ENCODE data around the gene SMIM15. TPM values are rescaled to one million over a fixed set of nuclear protein-coding genes. Genes with fewer than 3 reads are reported as not detected.

Gene SMIM15
- total and polyA plus RNA-seq, 7 donors = 12.2 to 77.0 (median 35.0) TPM

DNA sequence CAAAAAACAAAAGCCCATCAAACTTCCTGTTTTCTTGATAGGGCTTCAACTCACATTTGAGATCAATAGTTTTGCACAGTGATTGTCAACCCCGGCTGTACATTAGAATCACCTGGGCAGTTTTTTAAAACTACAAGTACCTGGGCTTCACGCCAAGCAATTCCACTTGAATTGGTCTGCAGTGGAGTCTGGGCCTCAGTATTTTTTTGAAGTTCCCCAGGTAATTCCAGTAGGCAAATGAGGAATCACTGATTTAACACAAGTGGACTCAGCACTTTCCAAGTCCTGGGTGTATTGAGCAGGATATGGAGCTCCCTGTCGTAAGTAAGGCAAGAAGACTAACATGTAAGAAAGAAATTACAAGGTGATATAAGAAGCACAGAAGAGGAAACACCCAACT, 14.8 kb upstream of the SMIM15 start:
- Histone ChIP-seq H3K36me3 (no peaks in the 10 kb centered on the region), H3K4me3 (no peak overlapping the region), H3K27me3 (no peaks in the 10 kb centered on the region), H3K4me1 (no peaks in the 10 kb centered on the region), H3K9me3 (no peaks in the 10 kb centered on the region), H3K27ac (no peak overlapping the region)
- DNase-seq = no peak
- TF ChIP-seq POLR2AphosphoS5 (IDR thresholded peaks at IDR 0.05) (no peak), EP300 (IDR thresholded peaks at IDR 0.05) (no peak), POLR2A (IDR thresholded peaks at IDR 0.05) (no peak)
- TF ChIP-seq, protein P1, sequence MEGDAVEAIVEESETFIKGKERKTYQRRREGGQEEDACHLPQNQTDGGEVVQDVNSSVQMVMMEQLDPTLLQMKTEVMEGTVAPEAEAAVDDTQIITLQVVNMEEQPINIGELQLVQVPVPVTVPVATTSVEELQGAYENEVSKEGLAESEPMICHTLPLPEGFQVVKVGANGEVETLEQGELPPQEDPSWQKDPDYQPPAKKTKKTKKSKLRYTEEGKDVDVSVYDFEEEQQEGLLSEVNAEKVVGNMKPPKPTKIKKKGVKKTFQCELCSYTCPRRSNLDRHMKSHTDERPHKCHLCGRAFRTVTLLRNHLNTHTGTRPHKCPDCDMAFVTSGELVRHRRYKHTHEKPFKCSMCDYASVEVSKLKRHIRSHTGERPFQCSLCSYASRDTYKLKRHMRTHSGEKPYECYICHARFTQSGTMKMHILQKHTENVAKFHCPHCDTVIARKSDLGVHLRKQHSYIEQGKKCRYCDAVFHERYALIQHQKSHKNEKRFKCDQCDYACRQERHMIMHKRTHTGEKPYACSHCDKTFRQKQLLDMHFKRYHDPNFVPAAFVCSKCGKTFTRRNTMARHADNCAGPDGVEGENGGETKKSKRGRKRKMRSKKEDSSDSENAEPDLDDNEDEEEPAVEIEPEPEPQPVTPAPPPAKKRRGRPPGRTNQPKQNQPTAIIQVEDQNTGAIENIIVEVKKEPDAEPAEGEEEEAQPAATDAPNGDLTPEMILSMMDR (IDR thresholded peaks at IDR 0.05) = no peak
- intact Hi-C loops (cut with DNase I) = no loop called here
- WGBS, 2 donors = 96 to 98% methylated on average over 3 of the region's 3 CpGs

DNA sequence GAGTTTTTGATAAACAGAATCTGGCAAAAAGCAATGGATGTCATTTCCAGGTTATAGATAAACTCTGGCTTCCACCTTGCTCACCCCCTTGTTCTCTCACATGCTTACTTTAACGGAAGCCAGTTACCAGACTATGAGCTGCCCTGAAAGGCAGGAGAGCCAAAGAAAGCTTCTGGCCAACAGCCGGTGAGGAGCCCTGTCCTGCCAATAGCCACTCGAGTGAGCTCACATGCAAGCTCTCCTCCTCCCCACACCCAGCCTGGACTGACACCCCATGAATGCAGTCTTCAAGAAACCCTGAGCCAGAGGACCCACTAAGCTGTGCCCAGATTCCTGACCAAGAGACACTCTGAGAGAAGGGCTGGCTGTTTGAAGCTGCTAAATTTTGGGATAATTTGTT, 14.4 kb upstream of the SMIM15 start:
- H3K27me3 ChIP-seq = no peaks in the 10 kb centered on the region
- no peak overlapping the region for H3K27ac ChIP-seq
- H3K4me3 ChIP-seq = no peak overlapping the region
- TF ChIP-seq, protein P1 (IDR thresholded peaks at IDR 0.05) = no peak
- TF ChIP-seq POLR2AphosphoS5 (IDR thresholded peaks at IDR 0.05) (no peak), POLR2A (IDR thresholded peaks at IDR 0.05) (no peak), EP300 (IDR thresholded peaks at IDR 0.05) (no peak)
- no peaks in the 10 kb centered on the region for H3K36me3 ChIP-seq
- 97 to 98% methylated on average over 3 of the region's 3 CpGs for WGBS, 2 donors
- no peaks in the 10 kb centered on the region for H3K9me3 ChIP-seq
- DNase-seq = no peak
- intact Hi-C loops (cut with DNase I) = no loop called here
- no peaks in the 10 kb centered on the region for H3K4me1 ChIP-seq

DNA sequence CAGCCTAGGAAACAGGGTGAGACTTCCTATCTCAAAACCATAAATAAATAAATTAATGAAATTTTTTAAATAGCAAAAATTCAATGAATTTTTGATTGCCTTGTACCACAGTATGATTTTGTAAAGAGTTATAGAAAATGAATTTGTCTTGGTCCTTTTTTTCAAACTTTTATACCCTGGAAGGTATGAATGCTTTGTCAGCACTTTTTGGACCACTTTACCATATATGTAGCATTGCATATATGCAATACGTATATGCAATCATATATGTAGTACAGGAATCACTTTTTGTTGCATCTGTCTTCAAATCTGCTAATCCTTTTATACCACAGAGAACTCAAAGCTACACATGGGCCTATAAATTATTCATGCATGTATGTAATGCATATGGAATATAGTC, 9.2 kb upstream of the SMIM15 start:
- WGBS, 2 donors = 95 to 97% methylated on average over 1 of the region's 1 CpG
- no peak for DNase-seq
- TF ChIP-seq EP300 (IDR thresholded peaks at IDR 0.05) (no peak), POLR2A (IDR thresholded peaks at IDR 0.05) (no peak), POLR2AphosphoS5 (IDR thresholded peaks at IDR 0.05) (no peak)
- TF ChIP-seq, protein P1 (IDR thresholded peaks at IDR 0.05) = no peak
- Histone ChIP-seq H3K36me3 (no peaks in the 10 kb centered on the region), H3K27me3 (no peaks in the 10 kb centered on the region), H3K27ac (no peak overlapping the region), H3K9me3 (no peaks in the 10 kb centered on the region), H3K4me1 (no peaks in the 10 kb centered on the region), H3K4me3 (no peak overlapping the region)
- intact Hi-C loops (cut with DNase I) = no loop called here

DNA sequence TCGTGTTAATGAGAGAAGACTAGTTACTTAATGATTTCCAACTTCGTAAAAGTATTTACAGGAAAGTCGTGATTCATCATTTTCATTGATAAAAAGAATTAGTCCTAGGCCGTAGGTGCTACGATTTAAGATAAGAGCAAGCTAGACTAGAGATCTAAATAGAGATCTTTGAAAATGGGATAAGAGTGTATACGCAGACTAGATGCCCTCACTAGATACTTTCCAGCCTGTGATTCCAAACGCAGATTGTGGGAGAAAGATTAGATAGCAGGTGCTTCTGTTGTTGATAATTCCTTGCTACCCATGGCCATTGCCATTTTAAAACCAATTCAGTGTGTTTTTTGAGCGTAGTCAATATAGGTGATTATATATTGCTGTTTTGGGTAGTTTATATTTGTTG, 6.7 kb upstream of the SMIM15 start:
- 93 to 96% methylated on average over 8 of the region's 8 CpGs for WGBS, 2 donors
- H3K4me3 ChIP-seq = no peak overlapping the region
- no peaks in the 10 kb centered on the region for H3K4me1 ChIP-seq
- no peaks in the 10 kb centered on the region for H3K27me3 ChIP-seq
- TF ChIP-seq POLR2AphosphoS5 (IDR thresholded peaks at IDR 0.05) = no peak
- TF ChIP-seq, protein P1 (IDR thresholded peaks at IDR 0.05) = no peak
- no peak for TF ChIP-seq POLR2A (IDR thresholded peaks at IDR 0.05)
- no peak for TF ChIP-seq EP300 (IDR thresholded peaks at IDR 0.05)
- no peak for DNase-seq
- intact Hi-C loops (cut with DNase I) = loop anchor here (10.0 kb wide), 2 partner anchors 486 to 766 kb away; no protein-coding TSS in a partner anchor
- no peaks in the 10 kb centered on the region for H3K9me3 ChIP-seq
- no peaks in the 10 kb centered on the region for H3K36me3 ChIP-seq
- no peak overlapping the region for H3K27ac ChIP-seq

DNA sequence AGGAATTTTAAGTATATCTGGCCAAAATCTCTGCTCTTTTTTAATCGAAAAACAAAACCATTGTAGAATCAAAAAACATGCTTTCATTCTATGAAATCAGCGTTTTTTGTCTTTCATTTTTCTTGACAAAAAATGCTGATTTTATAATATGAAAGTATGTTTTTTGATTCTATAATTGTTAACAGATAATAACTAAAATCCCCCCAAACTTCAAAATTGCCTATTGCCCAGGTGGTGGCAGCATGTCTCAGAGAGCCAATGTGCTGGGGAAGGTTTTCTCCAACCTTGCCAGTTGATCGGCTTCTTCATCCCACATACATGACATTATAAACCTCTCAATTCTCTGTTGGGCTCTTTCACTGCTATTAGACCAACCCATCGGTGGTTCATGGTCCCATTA, 5.1 kb upstream of the SMIM15 start:
- intact Hi-C loops (cut with DNase I) = loop anchor here (10.0 kb wide), 2 partner anchors 487 to 767 kb away; no protein-coding TSS in a partner anchor
- Histone ChIP-seq H3K9me3 (no peaks in the 10 kb centered on the region), H3K4me3 (no peak overlapping the region), H3K36me3 (no peaks in the 10 kb centered on the region), H3K4me1 (peaks cover 0 to 11% (median 6%) of the 10 kb centered on the region in 4 donors), H3K27me3 (no peaks in the 10 kb centered on the region), H3K27ac (no peak overlapping the region)
- no peak for DNase-seq
- TF ChIP-seq EP300 (IDR thresholded peaks at IDR 0.05) (no peak), POLR2A (IDR thresholded peaks at IDR 0.05) (no peak), POLR2AphosphoS5 (IDR thresholded peaks at IDR 0.05) (no peak)
- TF ChIP-seq, protein P1 (IDR thresholded peaks at IDR 0.05) = no peak
- WGBS, 2 donors = 45 to 60% methylated on average over 4 of the region's 4 CpGs
